K562 (cell line): ENCODE data around the gene KLHL24. TPM values are rescaled to one million over a fixed set of nuclear protein-coding genes. Genes with fewer than 3 reads are reported as not detected.

Source experiments
- CREB3L1 ChIP-seq: fragments of 450-650 bp; IDR thresholded peaks from 2 replicates; pipeline ENCODE4 v1.6.1; 2014; ENCODE audit warnings: low read depth, mild to moderate bottlenecking, moderate library complexity, borderline replicate concordance
- E2F5 ChIP-seq: sonication (generic); formaldehyde crosslinking; IDR thresholded peaks from 2 replicates; pipeline ENCODE4 v1.8.0; 2022; ENCODE audit warnings: mild to moderate bottlenecking, missing genetic modification reagents
- FOS ChIP-seq: IDR thresholded peaks from 3 replicates; pipeline ENCODE4 v1.6.1; 2011; ENCODE audit not compliant: insufficient read length; ENCODE audit errors: extremely low read depth
- KDM1A ChIP-seq, 2 experiments: fragments of 450-650 bp; IDR thresholded peaks; 2 replicates each; pipeline ENCODE4 v1.6.1; 2016; ENCODE audit warnings: mild to moderate bottlenecking in 2 of 2
- SMAD4 ChIP-seq: fragments of 250-450 bp; sonication (Bioruptor Pico); conservative IDR thresholded peaks from 2 replicates; pipeline ENCODE4 v1.8.0; 2021; ENCODE audit warnings: inconsistent platforms, mild to moderate bottlenecking, moderate library complexity
- STAT5A ChIP-seq: IDR thresholded peaks from 2 replicates; pipeline ENCODE4 v1.6.1; 2012; ENCODE audit warnings: low read length, inconsistent platforms, borderline replicate concordance
- ZBTB40 ChIP-seq, 2 experiments: fragments of 450-650 bp in 1 of 2; sonication (generic) in 1 of 2; formaldehyde crosslinking in 1 of 2; IDR thresholded peaks; 2 replicates each; pipeline versions ENCODE4 v1.7.1 to v1.9.0; 2016 to 2022; ENCODE audit warnings: inconsistent platforms in 1 of 2, mild to moderate bottlenecking in 1 of 2, missing genetic modification reagents in 1 of 2
- ZNF280A ChIP-seq: fragments of 450-650 bp; IDR thresholded peaks from 2 replicates; pipeline ENCODE4 v1.6.1; 2018; ENCODE audit warnings: mild to moderate bottlenecking, low read depth; ENCODE audit not compliant: partially characterized antibody
- ZNF583 ChIP-seq: fragments of 250-450 bp; sonication (Bioruptor Pico); IDR thresholded peaks from 2 replicates; pipeline ENCODE4 v1.4.0; 2020
- ZNF707 ChIP-seq: fragments of 250-450 bp; sonication (Bioruptor Pico); conservative IDR thresholded peaks from 2 replicates; pipeline ENCODE4 v1.8.0; 2022; ENCODE audit warnings: inconsistent platforms, mild to moderate bottlenecking, moderate library complexity
- polyA plus RNA-seq, 8 experiments: library from polyadenylated mRNA; depleted of rRNA in 4 of 8; stranded (reverse) in 5 of 8; unstranded in 3 of 8; fragments of >200 nt; fragmentation: Nextera tagmentation in 2 of 8; fragmentation: Illumina TruSeq in 1 of 8; extraction: Ambion mirVana in 2 of 8; extraction: Trizol in 1 of 8; gene quantifications; 2 replicates each; pipeline versions ENCODE4 v1.2.1 to v1.2.3, GENCODE V29; 2011 to 2014; ENCODE audit warnings: inconsistent platforms in 1 of 8, missing spikeins in 1 of 8
- total RNA-seq, 7 experiments: library from RNA; depleted of rRNA in 6 of 7; stranded (reverse); fragments of >200 nt in 6 of 7; fragmentation: Illumina TruSeq in 2 of 7; extraction: Trizol in 2 of 7; gene quantifications; 2 replicates each; pipeline versions ENCODE4 v1.2.1 to v1.2.3, GENCODE V29; 2011 to 2021; ENCODE audit warnings: low replicate concordance in 1 of 7

Gene KLHL24
- total and polyA plus RNA-seq, 9 of the 15 experiments (the other 6 are each of a cell fraction or from before 2014, with no cell fraction given): 3.3 to 21.2 (median 14.2) TPM

- peak; percentile 53; the same call in 1 of the 2 replicates for TF ChIP-seq ZBTB40 (IDR thresholded peaks at IDR 0.05)
- no peak for TF ChIP-seq ZBTB40 (CRISPR knock-in tag; IDR thresholded peaks at IDR 0.05)
- TF ChIP-seq ZNF583: no peak
- no peak for TF ChIP-seq E2F5 (CRISPR knock-in tag)
- no peak for TF ChIP-seq SMAD4 (CRISPR knock-in tag)
- TF ChIP-seq CREB3L1: 0 out of 2 replicates have a peak, but pooled peaks have one; percentile 9
- no peak for TF ChIP-seq ZNF707 (CRISPR knock-in tag)
- no peak for TF ChIP-seq STAT5A
- TF ChIP-seq KDM1A (IDR thresholded peaks at IDR 0.05): peak; percentile 61 to 68; a peak in 2 of 4 replicates
- no peak for TF ChIP-seq ZNF280A
- no peak for TF ChIP-seq FOS
These were observed 1.7 kb downstream of the KLHL24 start (continued) for GRCh38 chr3:183637106-183637486.
